Liver (tissue), 3 donors: Measurements from ENCODE around the gene CNEP1R1.

Experiments
- ATF3 ChIP-seq: IDR thresholded peaks from 2 replicates; pipeline ENCODE4 v1.6.1; 2016; ENCODE audit warnings: antibody characterized with exemption
- CTCF ChIP-seq: fragments of 150-350 bp; IDR thresholded peaks from 2 replicates; pipeline ENCODE4 v1.5.1; 2017; ENCODE audit warnings: improper control_type of control experiment, low read depth, low read length; ENCODE audit not compliant: missing input control
- FOXA1 ChIP-seq: IDR thresholded peaks from 2 replicates; pipeline ENCODE4 v1.6.1; 2016; ENCODE audit warnings: antibody characterized with exemption
- FOXA2 ChIP-seq: IDR thresholded peaks from 2 replicates; pipeline ENCODE4 v1.6.1; 2016; ENCODE audit warnings: antibody characterized with exemption
- GABPA ChIP-seq, 2 donors: IDR thresholded peaks in 1 of 2; conservative IDR thresholded peaks in 1 of 2; 2 replicates each; pipeline ENCODE4 v1.6.1; 2016; ENCODE audit warnings: antibody characterized with exemption in 2 of 2, mild to moderate bottlenecking in 1 of 2, moderate library complexity in 1 of 2
- JUND ChIP-seq, 2 donors: IDR thresholded peaks; 2 replicates each; pipeline ENCODE4 v1.6.1; 2016; ENCODE audit warnings: antibody characterized with exemption in 2 of 2
- MAX ChIP-seq: IDR thresholded peaks from 2 replicates; pipeline ENCODE4 v1.6.1; 2016; ENCODE audit warnings: antibody characterized with exemption
- RAD21 ChIP-seq, 2 donors: IDR thresholded peaks; 2 replicates each; pipeline ENCODE4 v1.6.1; 2016; ENCODE audit warnings: antibody characterized with exemption in 2 of 2, mild to moderate bottlenecking in 2 of 2
- REST ChIP-seq: IDR thresholded peaks from 2 replicates; pipeline ENCODE4 v1.6.1; 2016; ENCODE audit warnings: antibody characterized with exemption, mild to moderate bottlenecking
- SP1 ChIP-seq: IDR thresholded peaks from 2 replicates; pipeline ENCODE4 v1.6.1; 2018; ENCODE audit warnings: antibody characterized with exemption, mild to moderate bottlenecking
- TAF1 ChIP-seq: conservative IDR thresholded peaks from 2 replicates; pipeline ENCODE4 v1.6.1; 2016; ENCODE audit warnings: antibody characterized with exemption, mild to moderate bottlenecking
- YY1 ChIP-seq: IDR thresholded peaks from 2 replicates; pipeline ENCODE4 v1.6.1; 2016; ENCODE audit warnings: antibody characterized with exemption, mild to moderate bottlenecking
- ZBTB33 ChIP-seq: IDR thresholded peaks from 2 replicates; pipeline ENCODE4 v1.6.1; 2016; ENCODE audit warnings: antibody characterized with exemption
- donor health status: healthy.
- donor health status: healthy.

- TF ChIP-seq SP1 = no peak
- no peak for TF ChIP-seq REST
- TF ChIP-seq CTCF = no peak
- no peak for TF ChIP-seq YY1
- no peak for TF ChIP-seq RAD21 (IDR thresholded peaks at IDR 0.05)
- no peak for TF ChIP-seq FOXA1
- no peak for TF ChIP-seq MAX
- TF ChIP-seq TAF1 = no peak
- TF ChIP-seq ZBTB33 = no peak
- TF ChIP-seq GABPA (IDR thresholded peaks at IDR 0.05 in 1 of 2, conservative IDR thresholded peaks at IDR 0.05 in 1 of 2) = no peak
- TF ChIP-seq JUND (IDR thresholded peaks at IDR 0.05) = no peak
- no peak for TF ChIP-seq ATF3
- no peak for TF ChIP-seq FOXA2
Measured at GRCh38 chr16:50056226-50056625, 31.2 kb downstream of the CNEP1R1 start.
